NCI-H82 treated with DMSO at 0.1 percent for 48 hours (cell line): ENCODE measurements around the gene FIP1L1.
A peak's percentile ranks its signal among the peaks of the same experiment; 100 is the strongest.
"Not testable (repeated sequence)": the region's sequence is repeated elsewhere in the genome, so short reads cannot be mapped to it uniquely, and the experiment has no call there.

Experiments
- DNase-seq: peaks from one replicate; lab custom pipeline; 2025; ENCODE audit not compliant: unreplicated experiment; lab: John Stamatoyannopoulos, UW

The FIP1L1 gene

GRCh38 chr4:53377319-53378170, at the start of gene FIP1L1:
FIP1L1 (plus strand) TSS chr4:53377641; CDS start chr4:53377839, 198 bp downstream.
- DNase-seq, result peak; percentile 60

GRCh38 chr4:53334916-53335315, 42.5 kb upstream of the FIP1L1 start:
- DNase-seq, result not testable (repeated sequence)

GRCh38 chr4:53340145-53340544, 37.3 kb upstream of the FIP1L1 start:
- DNase-seq, result not testable (repeated sequence)

- not testable (repeated sequence) for DNase-seq
Measured at GRCh38 chr4:53346392-53346791, 31.0 kb upstream of the FIP1L1 start.

GRCh38 chr4:53346920-53347852, 30.3 kb upstream of the FIP1L1 start:
- DNase-seq, result no peak

- no peak for DNase-seq
Measured at GRCh38 chr4:53348046-53348445, 29.4 kb upstream of the FIP1L1 start.

GRCh38 chr4:53349091-53349491, 28.4 kb upstream of the FIP1L1 start:
- DNase-seq, result no peak

GRCh38 chr4:53354012-53354722, 23.3 kb upstream of the FIP1L1 start:
- DNase-seq, result no peak

GRCh38 chr4:53355930-53356521, 21.4 kb upstream of the FIP1L1 start:
- DNase-seq, result no peak

GRCh38 chr4:53361451-53361850, 16.0 kb upstream of the FIP1L1 start:
- DNase-seq, result no peak

- DNase-seq, result no peak
Measured at GRCh38 chr4:53362093-53362492, 15.3 kb upstream of the FIP1L1 start.

- DNase-seq, result no peak
Measured at GRCh38 chr4:53364624-53365023, 12.8 kb upstream of the FIP1L1 start.

GRCh38 chr4:53365121-53365485, 12.3 kb upstream of the FIP1L1 start:
- DNase-seq, result no peak

GRCh38 chr4:53365486-53366300, 11.7 kb upstream of the FIP1L1 start, which contains the start of gene SCFD2:
SCFD2 (minus strand) TSS chr4:53366061.
- DNase-seq, result peak; percentile 82

- DNase-seq, result no peak
Measured at GRCh38 chr4:53366301-53366716, 11.1 kb upstream of the FIP1L1 start.

- DNase-seq, result no peak
Measured at GRCh38 chr4:53367721-53368120, 9.7 kb upstream of the FIP1L1 start.

- no peak for DNase-seq
Measured at GRCh38 chr4:53371049-53371448, 6.4 kb upstream of the FIP1L1 start.

GRCh38 chr4:53371843-53372521, 5.5 kb upstream of the FIP1L1 start:
- DNase-seq, result no peak

- no peak for DNase-seq
Measured at GRCh38 chr4:53374777-53375258, 2.6 kb upstream of the FIP1L1 start.
